Upper lobe of left lung (tissue), 6 donors: ENCODE data around the gene CLIP2. TPM values are rescaled to one million over a fixed set of nuclear protein-coding genes. Genes with fewer than 3 reads are reported as not detected.

Experiments
- ATAC-seq, 2 donors: fragments of 200-7000 bp; cut with Tn5 transposase; one replicate each; pipeline ENCODE4 v1.9.1; 2022; ENCODE audit warnings: mild to moderate bottlenecking in 2 of 2, moderate library complexity in 2 of 2; ENCODE audit not compliant: low FRiP score in 2 of 2
- DNase-seq, 2 donors: peaks; one replicate each; pipeline ENCODE4 v3.0.0-alpha.2; 2019 to 2020
- H3K27ac ChIP-seq, 4 donors: fragments of 200-600 bp; sonication (generic); one replicate each; pipeline ENCODE4 v1.5.1; 2016 to 2019
- H3K27me3 ChIP-seq, 4 donors: fragments of 200-600 bp; sonication (generic); one replicate each; pipeline ENCODE4 v1.5.1; 2017 to 2019
- H3K36me3 ChIP-seq, 4 donors: fragments of 200-600 bp; sonication (generic); one replicate each; pipeline ENCODE4 v1.5.1; 2016 to 2019
- H3K4me1 ChIP-seq, 4 donors: fragments of 200-600 bp; sonication (generic); one replicate each; pipeline ENCODE4 v1.5.1; 2018 to 2019
- H3K4me3 ChIP-seq, 4 donors: fragments of 200-600 bp; sonication (generic); one replicate each; pipeline ENCODE4 v1.5.1; 2017 to 2019; ENCODE audit warnings: mild to moderate bottlenecking in 2 of 4, moderate library complexity in 1 of 4
- H3K9me3 ChIP-seq, 4 donors: fragments of 200-600 bp; sonication (generic); one replicate each; pipeline ENCODE4 v1.5.1; 2018 to 2019
- CTCF ChIP-seq, 6 experiments: fragments of 450-650 bp in 4 of 6; fragments of 200-600 bp in 2 of 6; sonication (generic) in 2 of 6; IDR thresholded peaks; one replicate each; pipeline ENCODE4 v1.5.1; 2016 to 2019; ENCODE audit warnings: antibody characterized with exemption in 6 of 6
- EP300 ChIP-seq, 4 donors: sonication (generic); formaldehyde crosslinking; IDR thresholded peaks; one replicate each; pipeline ENCODE4 v1.5.1; 2017; ENCODE audit warnings: antibody characterized with exemption in 4 of 4, control low read depth in 2 of 4
- POLR2A ChIP-seq, 4 donors: fragments of 450-650 bp; IDR thresholded peaks; one replicate each; pipeline ENCODE4 v1.5.1; 2016 to 2017; ENCODE audit warnings: antibody characterized with exemption in 4 of 4, mild to moderate bottlenecking in 2 of 4
- POLR2AphosphoS5 ChIP-seq, 2 donors: sonication (generic); formaldehyde crosslinking; IDR thresholded peaks; one replicate each; pipeline ENCODE4 v1.5.1; 2017; ENCODE audit warnings: antibody characterized with exemption in 2 of 2
- WGBS, 2 donors: methylation state at CpG; one replicate each; pipeline ENCODE4 v1.1.5; 2017 to 2018; 5-methylcytosine and 5-hydroxymethylcytosine counted together
- total RNA-seq, 6 donors: library from RNA; depleted of rRNA in 4 of 6; stranded (reverse); fragments of >200 nt in 4 of 6; gene quantifications; one replicate each; pipeline versions ENCODE4 v1.1.0 to v1.2.1, GENCODE V29; 2016 to 2021
- donor health status: DM: no; HTN: no; CAD: no; lungs with moderate emphysema.
- donor health status: DM: no; HTN: yes; CAD: no; lungs with severe emphysema.

CLIP2 gene
- total RNA-seq, 6 donors from 2014 or later: 12.1 to 55.5 (median 24.8) TPM

- Histone ChIP-seq H3K27me3 (no peaks in the 10 kb centered on the region), H3K9me3 (no peaks in the 10 kb centered on the region), H3K4me3 (no peak overlapping the region), H3K27ac (no peak overlapping the region), H3K4me1 (peaks cover 3 to 18% (median 13%) of the 10 kb centered on the region in 4 donors), H3K36me3 (no peaks in the 10 kb centered on the region)
- ATAC-seq: peak in 1 of 2 donors; percentile 68
- TF ChIP-seq POLR2A (IDR thresholded peaks at IDR 0.05) (no peak), CTCF (IDR thresholded peaks at IDR 0.05) (no peak), EP300 (IDR thresholded peaks at IDR 0.05) (no peak), POLR2AphosphoS5 (IDR thresholded peaks at IDR 0.05) (no peak)
- DNase-seq: no peak
- 79 to 98% methylated on average over 8 of the region's 8 CpGs for WGBS, 2 donors
Observed at GRCh38 chr7:74299401-74299800, 10.2 kb downstream of the CLIP2 start.

GRCh38 chr7:74300926-74301325 lies 11.7 kb downstream of the CLIP2 start:
- TF ChIP-seq POLR2A (IDR thresholded peaks at IDR 0.05) (no peak), EP300 (IDR thresholded peaks at IDR 0.05) (no peak), POLR2AphosphoS5 (IDR thresholded peaks at IDR 0.05) (no peak), CTCF (IDR thresholded peaks at IDR 0.05) (no peak)
- WGBS, 2 donors: 67 to 70% methylated on average over 4 of the region's 4 CpGs
- ATAC-seq (no peak), DNase-seq (no peak)
- H3K36me3 ChIP-seq: no peaks in the 10 kb centered on the region
- H3K27ac ChIP-seq: no peak overlapping the region
- H3K27me3 ChIP-seq: no peaks in the 10 kb centered on the region
- peaks cover 1 to 14% (median 5%) of the 10 kb centered on the region in 4 donors for H3K4me1 ChIP-seq
- no peaks in the 10 kb centered on the region for H3K9me3 ChIP-seq
- H3K4me3 ChIP-seq: no peak overlapping the region

GRCh38 chr7:74302745-74303221 lies 13.6 kb downstream of the CLIP2 start:
- no peaks in the 10 kb centered on the region for H3K9me3 ChIP-seq
- no peak for TF ChIP-seq EP300 (IDR thresholded peaks at IDR 0.05)
- no peak for TF ChIP-seq POLR2A (IDR thresholded peaks at IDR 0.05)
- no peak for TF ChIP-seq CTCF (IDR thresholded peaks at IDR 0.05)
- no peak for TF ChIP-seq POLR2AphosphoS5 (IDR thresholded peaks at IDR 0.05)
- no peaks in the 10 kb centered on the region for H3K36me3 ChIP-seq
- 75 to 79% methylated on average over 4 to 9 of the region's 10 CpGs for WGBS, 2 donors
- H3K4me1 ChIP-seq: peaks cover 13 to 31% (median 19%) of the 10 kb centered on the region in 4 donors
- H3K27me3 ChIP-seq: no peaks in the 10 kb centered on the region
- no peak overlapping the region for H3K4me3 ChIP-seq
- H3K27ac ChIP-seq: no peak overlapping the region
- DNase-seq: no peak
- ATAC-seq: no peak

- Histone ChIP-seq H3K36me3 (no peaks in the 10 kb centered on the region), H3K27ac (no peak overlapping the region), H3K27me3 (no peaks in the 10 kb centered on the region), H3K4me3 (no peak overlapping the region), H3K9me3 (no peaks in the 10 kb centered on the region), H3K4me1 (peaks cover 8 to 22% (median 18%) of the 10 kb centered on the region in 4 donors)
- 85 to 97% methylated on average over 2 of the region's 2 CpGs for WGBS, 2 donors
- TF ChIP-seq POLR2A (IDR thresholded peaks at IDR 0.05) (no peak), POLR2AphosphoS5 (IDR thresholded peaks at IDR 0.05) (no peak), EP300 (IDR thresholded peaks at IDR 0.05) (no peak), CTCF (IDR thresholded peaks at IDR 0.05) (no peak)
- ATAC-seq (no peak), DNase-seq (no peak)
Observed at GRCh38 chr7:74304550-74304949, 15.3 kb downstream of the CLIP2 start.
